Sigmoid colon (tissue), 7 donors: ENCODE measurements around the gene IFT20. TPM values are rescaled to one million over a fixed set of nuclear protein-coding genes. Genes with fewer than 3 reads are reported as not detected.
"Not testable (repeated sequence)": the region's sequence is repeated elsewhere in the genome, so short reads cannot be mapped to it uniquely, and the experiment has no call there.

Experiments used
- DNase-seq: peaks from one replicate; pipeline ENCODE4 v3.0.0-alpha.2; 2019
- H3K27ac ChIP-seq, 4 donors: fragments of 200-600 bp; sonication (generic); one replicate each; pipeline ENCODE4 v1.5.1; 2016 to 2019; ENCODE audit warnings: mild to moderate bottlenecking in 1 of 4
- H3K27me3 ChIP-seq, 3 donors: fragments of 200-600 bp; sonication (generic); one replicate each; pipeline ENCODE4 v1.5.1; 2019; ENCODE audit warnings: mild to moderate bottlenecking in 1 of 3
- H3K36me3 ChIP-seq, 4 donors: fragments of 200-600 bp; sonication (generic); one replicate each; pipeline ENCODE4 v1.5.1; 2016 to 2019
- H3K4me1 ChIP-seq, 4 donors: fragments of 200-600 bp; sonication (generic); one replicate each; pipeline ENCODE4 v1.5.1; 2017 to 2019
- H3K4me3 ChIP-seq, 4 donors: fragments of 200-600 bp; sonication (generic); one replicate each; pipeline ENCODE4 v1.5.1; 2017 to 2019; ENCODE audit warnings: mild to moderate bottlenecking in 2 of 4, moderate library complexity in 1 of 4
- H3K9me3 ChIP-seq, 4 donors: fragments of 200-600 bp in 3 of 4; sonication (generic) in 3 of 4; one replicate each; pipeline versions ENCODE4 v1.5.1 to v1.6.1; 2013 to 2019
- EP300 ChIP-seq, 4 donors: sonication (generic); formaldehyde crosslinking; IDR thresholded peaks; one replicate each; pipeline ENCODE4 v1.6.1; 2017; ENCODE audit warnings: antibody characterized with exemption in 4 of 4
- POLR2A ChIP-seq, 2 donors: fragments of 450-650 bp; IDR thresholded peaks; one replicate each; pipeline ENCODE4 v1.6.1; 2016; ENCODE audit warnings: antibody characterized with exemption in 2 of 2, mild to moderate bottlenecking in 2 of 2, moderate library complexity in 2 of 2
- POLR2AphosphoS5 ChIP-seq, 4 donors: sonication (generic); formaldehyde crosslinking; IDR thresholded peaks; one replicate each; pipeline ENCODE4 v1.6.1; 2017; ENCODE audit warnings: antibody characterized with exemption in 4 of 4
- WGBS, 2 donors: extraction: QIAGEN DNeasy Blood & Tissue Kit; methylation state at CpG; one replicate each; pipeline ENCODE4 v1.1.7; 2013; 5-methylcytosine and 5-hydroxymethylcytosine counted together
- intact Hi-C: fragments of 100-400 bp; cut with DNase I; formaldehyde crosslinking; loops from one replicate; pipeline ENCODE4 v1.15.1; 2023
- polyA plus RNA-seq, 3 donors: library from polyadenylated mRNA; stranded (reverse); fragments of 200-250 nt; gene quantifications; one replicate each; pipeline ENCODE4 v1.2.3, GENCODE V29; 2013
- total RNA-seq, 4 donors: library from RNA; depleted of rRNA; stranded (reverse); fragments of >200 nt; gene quantifications; one replicate each; pipeline ENCODE4 v1.1.0, GENCODE V29; 2016
- TF ChIP-seq, protein P1 (sequence below), 4 experiments: fragments of 450-650 bp in 3 of 4; fragments of 200-600 bp in 1 of 4; IDR thresholded peaks; one replicate each; pipeline ENCODE4 v1.5.1; 2016 to 2019; ENCODE audit warnings: antibody characterized with exemption in 4 of 4, mild to moderate bottlenecking in 3 of 4, moderate library complexity in 2 of 4
- donor health status: healthy with polysubstance abuse.
- donor health status: Bipolar disorder and iron deficiency.
- donor health status: healthy.

IFT20 gene
- total and polyA plus RNA-seq, 7 donors: 32.5 to 73.6 (median 58.4) TPM

DNA sequence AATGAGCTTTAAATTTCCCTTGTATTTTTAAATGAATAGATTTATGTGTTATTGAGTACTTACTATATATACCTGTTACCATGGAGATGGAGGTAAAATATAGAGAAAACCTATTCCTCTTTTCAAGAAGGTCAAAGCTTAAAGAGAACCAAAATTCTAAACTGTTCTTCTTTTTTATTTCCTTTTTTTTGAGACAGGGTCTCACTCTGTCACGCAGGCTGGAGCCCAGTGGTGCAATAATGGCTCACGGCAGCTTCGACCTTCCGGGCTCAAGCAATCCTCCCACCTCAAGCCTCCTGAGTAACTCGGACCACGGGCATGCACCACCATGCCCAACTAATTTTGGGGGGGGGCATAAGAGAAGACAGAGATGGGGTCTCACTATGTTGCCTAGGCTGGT lies 41.3 kb downstream of the IFT20 start:
- DNase-seq: no peak
- Histone ChIP-seq H3K27ac (no peak overlapping the region), H3K27me3 (peaks cover 0 to 6% (median 0%) of the 10 kb centered on the region in 3 donors), H3K4me3 (no peak overlapping the region), H3K36me3 (no peaks in the 10 kb centered on the region), H3K4me1 (no peaks in the 10 kb centered on the region), H3K9me3 (no peaks in the 10 kb centered on the region)
- TF ChIP-seq POLR2AphosphoS5 (IDR thresholded peaks at IDR 0.05) (no peak), EP300 (IDR thresholded peaks at IDR 0.05) (no peak), POLR2A (IDR thresholded peaks at IDR 0.05) (no peak)
- TF ChIP-seq, protein P1, sequence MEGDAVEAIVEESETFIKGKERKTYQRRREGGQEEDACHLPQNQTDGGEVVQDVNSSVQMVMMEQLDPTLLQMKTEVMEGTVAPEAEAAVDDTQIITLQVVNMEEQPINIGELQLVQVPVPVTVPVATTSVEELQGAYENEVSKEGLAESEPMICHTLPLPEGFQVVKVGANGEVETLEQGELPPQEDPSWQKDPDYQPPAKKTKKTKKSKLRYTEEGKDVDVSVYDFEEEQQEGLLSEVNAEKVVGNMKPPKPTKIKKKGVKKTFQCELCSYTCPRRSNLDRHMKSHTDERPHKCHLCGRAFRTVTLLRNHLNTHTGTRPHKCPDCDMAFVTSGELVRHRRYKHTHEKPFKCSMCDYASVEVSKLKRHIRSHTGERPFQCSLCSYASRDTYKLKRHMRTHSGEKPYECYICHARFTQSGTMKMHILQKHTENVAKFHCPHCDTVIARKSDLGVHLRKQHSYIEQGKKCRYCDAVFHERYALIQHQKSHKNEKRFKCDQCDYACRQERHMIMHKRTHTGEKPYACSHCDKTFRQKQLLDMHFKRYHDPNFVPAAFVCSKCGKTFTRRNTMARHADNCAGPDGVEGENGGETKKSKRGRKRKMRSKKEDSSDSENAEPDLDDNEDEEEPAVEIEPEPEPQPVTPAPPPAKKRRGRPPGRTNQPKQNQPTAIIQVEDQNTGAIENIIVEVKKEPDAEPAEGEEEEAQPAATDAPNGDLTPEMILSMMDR (IDR thresholded peaks at IDR 0.05): no peak
- intact Hi-C loops: no loop called here
- 62 to 87% methylated on average over 6 of the region's 6 CpGs for WGBS, 2 donors

- intact Hi-C loops, H3K9me3 ChIP-seq, H3K27me3 ChIP-seq, H3K27ac ChIP-seq, DNase-seq, H3K4me3 ChIP-seq, H3K36me3 ChIP-seq, H3K4me1 ChIP-seq: not testable (repeated sequence)
- 89 to 91% methylated on average over 12 of the region's 12 CpGs for WGBS, 2 donors
Measured at GRCh38 chr17:28292878-28293277, 42.4 kb downstream of the IFT20 start.

DNA sequence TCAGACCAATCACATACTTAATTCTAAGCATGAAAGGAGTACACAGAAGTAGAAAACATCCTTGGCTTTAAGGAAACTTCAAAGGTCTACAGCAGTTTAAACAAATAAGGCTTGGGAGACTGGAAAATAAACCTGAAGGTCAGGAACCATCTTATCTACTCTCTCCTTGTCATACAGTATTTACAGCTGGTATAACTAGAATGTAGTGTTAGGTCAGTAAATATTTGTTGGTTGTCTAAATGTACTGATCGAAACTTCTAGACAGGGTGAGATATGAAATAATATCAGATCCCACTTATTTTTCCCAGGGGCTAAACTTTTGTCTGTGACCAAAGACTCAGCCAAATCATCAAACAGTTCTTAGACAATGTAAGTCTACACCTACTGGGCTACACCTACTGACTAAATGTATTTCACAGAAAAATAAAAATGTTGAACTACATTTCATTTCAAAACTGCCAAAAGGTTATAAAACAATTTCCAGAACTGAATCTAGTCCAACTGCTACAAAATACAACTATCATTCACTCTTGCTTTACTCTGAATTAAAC lies 43.4 kb downstream of the IFT20 start:
- intact Hi-C loops: no loop called here
- no peaks in the 10 kb centered on the region for H3K4me1 ChIP-seq
- TF ChIP-seq POLR2A (IDR thresholded peaks at IDR 0.05) (no peak), EP300 (IDR thresholded peaks at IDR 0.05) (no peak), POLR2AphosphoS5 (IDR thresholded peaks at IDR 0.05) (no peak)
- TF ChIP-seq, protein P1 (IDR thresholded peaks at IDR 0.05): no peak
- no peaks in the 10 kb centered on the region for H3K9me3 ChIP-seq
- no peak for DNase-seq
- WGBS, 2 donors: 23 to 64% methylated on average over 1 of the region's 1 CpG
- peaks cover 0 to 6% (median 0%) of the 10 kb centered on the region in 3 donors for H3K27me3 ChIP-seq
- H3K27ac ChIP-seq: no peak overlapping the region
- no peak overlapping the region for H3K4me3 ChIP-seq
- no peaks in the 10 kb centered on the region for H3K36me3 ChIP-seq

- DNase-seq: no peak
- H3K27me3 ChIP-seq: peaks cover 0 to 6% (median 0%) of the 10 kb centered on the region in 3 donors
- no peaks in the 10 kb centered on the region for H3K9me3 ChIP-seq
- 79 to 85% methylated on average over 2 of the region's 2 CpGs for WGBS, 2 donors
- intact Hi-C loops: no loop called here
- H3K27ac ChIP-seq: no peak overlapping the region
- H3K36me3 ChIP-seq: no peaks in the 10 kb centered on the region
- no peaks in the 10 kb centered on the region for H3K4me1 ChIP-seq
- H3K4me3 ChIP-seq: no peak overlapping the region
- TF ChIP-seq, protein P1 (IDR thresholded peaks at IDR 0.05): no peak
- TF ChIP-seq POLR2A (IDR thresholded peaks at IDR 0.05) (no peak), EP300 (IDR thresholded peaks at IDR 0.05) (no peak), POLR2AphosphoS5 (IDR thresholded peaks at IDR 0.05) (no peak)
Measured at GRCh38 chr17:28290703-28291102, 44.6 kb downstream of the IFT20 start.

DNA sequence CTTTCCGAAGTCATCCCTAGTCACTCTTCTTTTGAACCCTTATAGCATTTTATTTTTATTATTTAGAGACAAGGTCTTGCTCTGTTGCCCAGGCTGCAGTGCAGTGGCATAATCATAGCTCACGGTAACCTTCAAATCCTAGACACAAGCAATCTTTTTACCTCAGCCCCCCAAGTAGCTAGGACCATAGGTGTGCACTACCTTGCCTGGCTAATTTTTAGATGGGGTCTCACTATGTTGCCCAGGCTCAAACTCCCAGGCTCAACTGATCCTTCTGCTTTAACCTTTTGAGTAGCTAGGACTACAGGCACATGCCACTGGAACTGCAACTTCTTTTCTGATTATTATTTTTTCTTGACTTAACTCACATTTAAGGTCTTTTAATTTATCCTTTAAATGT lies 49.3 kb downstream of the IFT20 start:
- Histone ChIP-seq H3K27ac (no peak overlapping the region), H3K27me3 (no peaks in the 10 kb centered on the region), H3K4me3 (no peak overlapping the region), H3K36me3 (no peaks in the 10 kb centered on the region), H3K4me1 (no peaks in the 10 kb centered on the region), H3K9me3 (no peaks in the 10 kb centered on the region)
- intact Hi-C loops: no loop called here
- DNase-seq: no peak
- 48 to 76% methylated on average over 2 of the region's 2 CpGs for WGBS, 2 donors
- TF ChIP-seq POLR2A (IDR thresholded peaks at IDR 0.05): no peak
- no peak for TF ChIP-seq POLR2AphosphoS5 (IDR thresholded peaks at IDR 0.05)
- TF ChIP-seq EP300 (IDR thresholded peaks at IDR 0.05): no peak
- TF ChIP-seq, protein P1 (IDR thresholded peaks at IDR 0.05): no peak
